PFSK-1 (cell line): Measurements from ENCODE around the gene KATNBL1.

Experiments
- FOXP2 ChIP-seq: optimal IDR thresholded peaks from 2 replicates; pipeline ENCODE3; 2011; ENCODE audit warnings: borderline replicate concordance, control low read depth, inconsistent platforms; ENCODE audit not compliant: insufficient read depth; ENCODE audit errors: extremely low read length, extremely low read depth
- POLR2AphosphoS5 ChIP-seq: IDR thresholded peaks from 2 replicates; pipeline ENCODE4 v1.6.1; 2012; ENCODE audit warnings: low read depth, mild to moderate bottlenecking, control low read depth, low read length, moderate library complexity

GRCh38 chr15:34214135-34214534 is 4.2 kb upstream of the KATNBL1 start:
- TF ChIP-seq POLR2AphosphoS5 = no peak
- TF ChIP-seq FOXP2 = no peak
